T-helper 2 cell (primary cell): ENCODE measurements around the gene FAM149A.
A peak's percentile ranks its signal among the peaks of the same experiment; 100 is the strongest.

Source experiments
- DNase-seq, 5 experiments: peaks; one replicate each; pipeline versions ENCODE4 v3.0.0 to v3.0.0-alpha.2; 2012 to 2022

FAM149A gene

DNA sequence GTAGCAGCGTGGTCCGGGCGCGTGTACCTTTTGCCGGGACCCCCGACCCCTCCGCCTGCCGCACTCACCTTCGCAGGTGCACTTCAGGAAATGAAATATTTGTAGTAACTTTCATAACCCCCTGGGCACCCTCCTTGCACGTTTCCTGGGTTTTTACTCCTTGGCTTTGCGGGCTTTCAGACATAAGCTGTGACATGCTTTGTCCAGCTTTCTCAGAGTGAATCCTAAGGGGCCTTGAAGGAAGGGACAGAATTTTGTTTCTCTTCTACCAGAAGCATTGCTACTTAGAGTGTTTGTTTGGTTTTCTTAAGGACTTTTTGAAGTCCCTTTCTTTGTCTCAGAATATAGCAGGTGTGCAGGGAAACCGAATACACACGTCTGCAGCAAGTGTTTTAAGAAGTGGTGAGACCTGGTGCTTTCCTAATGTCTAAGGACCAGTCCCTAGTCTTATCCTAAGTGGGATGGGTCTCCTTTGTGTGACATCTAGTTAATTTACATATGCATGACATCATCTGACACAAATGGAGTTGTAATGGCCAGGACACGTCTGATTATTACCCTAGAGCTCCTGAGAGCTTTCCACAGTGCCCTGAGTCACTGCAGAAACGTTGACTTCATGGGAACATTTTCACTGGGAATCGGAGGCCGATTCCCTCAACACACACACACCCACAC, 1.3 kb downstream of the FAM149A start:
- no peak for DNase-seq

DNA sequence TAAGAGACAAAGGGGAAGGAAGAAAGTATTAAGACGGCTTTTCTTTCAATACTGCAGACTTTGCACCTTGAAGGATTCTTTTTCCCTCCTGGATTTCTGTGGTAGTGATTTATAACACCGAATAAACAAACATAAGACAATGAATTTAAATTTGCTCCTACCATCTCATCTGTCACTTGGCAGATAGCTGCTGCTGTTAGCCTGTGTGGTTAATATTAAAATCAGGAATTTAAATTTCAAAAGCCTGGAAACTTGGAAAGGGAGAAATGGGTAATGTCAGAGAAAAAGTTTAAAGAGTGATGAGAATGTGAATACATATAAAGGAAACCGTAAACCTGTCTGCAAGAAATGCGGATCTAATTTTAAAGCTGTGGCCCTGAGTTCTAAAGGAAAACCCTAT, 3.4 kb downstream of the FAM149A start:
- DNase-seq, result no peak

DNA sequence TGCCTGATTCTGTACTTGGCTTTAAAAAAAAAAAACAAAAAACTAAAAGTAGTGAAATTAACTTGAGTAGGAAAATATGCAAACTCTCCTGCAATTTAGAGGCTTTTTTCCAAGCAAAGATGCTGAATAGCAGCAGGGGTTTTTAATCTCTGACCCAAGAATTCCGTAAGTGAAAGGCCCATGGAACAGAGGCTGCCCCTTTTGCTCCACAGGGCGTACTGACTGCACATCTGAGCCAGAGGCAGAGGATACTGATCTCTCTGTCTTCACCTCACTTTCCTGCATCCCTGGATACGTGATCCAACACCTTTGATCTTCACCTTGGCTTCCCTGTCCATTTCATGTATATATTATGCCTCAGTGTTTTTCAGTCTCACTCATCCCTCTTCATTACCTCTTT, 3.9 kb downstream of the FAM149A start:
- no peak for DNase-seq

- peak in 1 of 5 experiments; percentile 6 for DNase-seq
Observed at GRCh38 chr4:186109245-186109644, 4.7 kb downstream of the FAM149A start.

DNA sequence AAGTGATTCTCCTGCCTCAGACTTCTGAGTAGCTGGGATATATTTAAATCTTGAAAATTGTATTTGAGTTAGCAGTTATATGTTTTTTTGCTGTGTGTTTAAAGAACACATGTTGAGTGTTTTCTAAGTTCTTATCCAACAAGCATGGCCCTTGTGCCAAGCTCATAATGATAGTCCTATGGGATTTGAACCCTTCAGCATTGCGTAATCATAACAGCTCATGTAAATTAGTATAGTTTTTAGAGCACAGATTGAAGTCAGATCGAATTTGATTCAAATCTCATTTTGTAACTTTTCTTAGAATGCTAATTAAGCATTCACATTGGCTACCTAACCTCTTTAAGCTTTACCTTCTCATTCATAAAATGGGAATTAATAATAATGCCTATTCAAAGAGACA, 12.2 kb downstream of the FAM149A start:
- no peak for DNase-seq

DNA sequence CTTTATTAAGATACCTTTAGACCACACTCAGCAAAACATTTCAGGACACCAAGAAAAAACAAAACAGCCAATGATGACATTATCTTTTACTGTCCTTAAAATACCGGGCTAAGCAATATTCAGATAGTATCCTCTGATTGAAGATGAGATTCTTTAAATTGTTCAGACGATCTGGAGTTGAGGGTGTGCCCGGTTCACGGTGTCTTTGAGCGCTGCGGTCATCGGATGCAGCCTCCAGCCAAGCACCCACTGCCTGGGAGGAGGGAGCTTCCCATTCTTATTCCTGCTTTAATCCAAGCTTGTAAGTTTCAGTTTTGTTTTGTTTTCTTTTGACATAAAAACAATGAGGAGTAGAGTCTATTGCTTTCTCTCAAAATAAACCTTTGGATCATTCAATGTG, 14.1 kb downstream of the FAM149A start:
- no peak for DNase-seq

DNA sequence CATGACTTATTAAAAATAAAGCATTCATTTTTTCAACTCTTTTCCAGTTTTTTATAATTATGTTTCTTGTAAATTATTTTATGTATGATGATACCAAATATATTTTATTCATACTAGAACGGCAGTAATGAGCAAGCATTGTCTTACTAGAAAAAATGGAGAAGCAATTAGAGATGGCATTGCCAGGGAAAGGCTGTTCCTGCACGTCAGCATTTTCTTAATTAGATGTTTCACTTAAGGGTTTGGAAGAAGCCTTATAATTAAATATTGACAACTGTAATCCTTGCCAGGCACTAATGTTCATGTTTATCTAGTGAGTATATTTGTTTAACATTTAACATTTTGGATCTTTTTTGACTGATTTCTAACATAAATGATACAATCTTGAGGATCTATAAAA, 16.6 kb downstream of the FAM149A start:
- DNase-seq, result no peak

DNA sequence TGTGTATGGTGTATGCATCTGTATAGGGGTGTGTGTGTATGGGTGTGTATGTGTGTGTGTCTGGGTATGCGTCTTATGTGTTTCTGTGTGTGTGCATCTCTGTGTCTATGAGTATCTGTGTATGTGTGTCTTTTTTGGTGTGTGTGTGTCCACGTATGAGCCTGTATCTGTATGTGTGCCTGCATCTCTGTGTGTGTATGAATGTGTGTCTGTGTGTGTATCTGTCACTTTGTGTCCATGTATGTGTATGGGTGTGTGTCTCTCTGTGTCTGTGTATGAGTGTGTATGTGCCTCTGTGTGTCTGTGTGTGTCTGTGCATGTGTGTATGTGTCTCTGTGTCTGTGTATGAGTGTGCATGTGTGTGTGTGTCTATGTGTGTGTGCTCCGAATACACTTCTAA, 24.3 kb downstream of the FAM149A start:
- DNase-seq, result no peak

DNA sequence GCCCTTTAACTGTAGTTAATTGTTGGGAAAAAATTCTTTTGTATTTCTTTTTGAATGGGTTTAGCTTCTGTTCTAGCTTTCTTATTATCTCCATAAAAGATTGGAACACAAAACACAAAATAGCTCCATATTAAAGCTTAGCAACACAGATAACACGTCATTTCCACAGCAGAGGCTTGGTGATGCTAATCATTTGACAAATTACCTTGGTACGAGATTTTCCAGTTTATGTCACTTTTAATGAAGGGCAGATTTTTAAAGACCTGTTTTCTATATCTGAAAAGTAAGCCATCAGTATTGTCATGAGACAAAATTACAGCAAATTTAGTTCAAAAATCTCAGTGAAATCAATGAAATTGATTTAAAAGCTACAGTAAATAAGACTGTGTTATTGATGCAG, 27.4 kb downstream of the FAM149A start:
- no peak for DNase-seq

DNA sequence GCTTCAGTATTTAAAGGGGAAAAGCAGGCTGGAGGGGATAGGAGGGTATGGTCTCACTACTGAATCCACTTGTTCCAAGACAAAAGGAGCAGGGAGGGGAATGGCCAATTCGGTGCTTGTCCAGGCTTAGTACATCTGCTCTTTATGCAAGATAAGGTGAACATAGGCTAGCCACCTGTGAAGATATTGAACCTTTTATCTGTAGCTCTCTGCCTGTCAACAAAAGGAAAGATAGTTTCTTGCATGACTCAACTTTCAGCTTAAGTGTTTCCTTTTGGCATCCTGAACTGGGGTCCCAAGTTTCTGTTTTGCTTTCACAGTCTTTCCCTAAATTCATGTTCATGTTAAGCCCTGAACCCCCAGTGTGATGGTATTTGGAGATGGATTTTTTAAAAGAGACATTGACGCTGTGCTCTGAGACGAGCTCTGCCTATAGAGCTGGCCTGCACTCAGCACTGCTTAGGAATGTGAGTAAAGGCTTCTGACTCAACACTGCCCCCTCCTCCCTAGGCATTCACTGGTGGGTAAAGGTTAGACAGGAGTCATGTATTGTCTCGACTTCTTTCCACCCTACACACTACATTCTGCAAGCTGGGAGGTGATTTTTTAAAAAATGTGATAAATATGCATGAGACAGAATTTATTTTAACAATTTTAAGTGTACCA, 28.2 kb downstream of the FAM149A start:
- DNase-seq, result no peak

GRCh38 chr4:186134257-186134656, 29.8 kb downstream of the FAM149A start:
- DNase-seq, result peak in 1 of 5 experiments; percentile 58

DNA sequence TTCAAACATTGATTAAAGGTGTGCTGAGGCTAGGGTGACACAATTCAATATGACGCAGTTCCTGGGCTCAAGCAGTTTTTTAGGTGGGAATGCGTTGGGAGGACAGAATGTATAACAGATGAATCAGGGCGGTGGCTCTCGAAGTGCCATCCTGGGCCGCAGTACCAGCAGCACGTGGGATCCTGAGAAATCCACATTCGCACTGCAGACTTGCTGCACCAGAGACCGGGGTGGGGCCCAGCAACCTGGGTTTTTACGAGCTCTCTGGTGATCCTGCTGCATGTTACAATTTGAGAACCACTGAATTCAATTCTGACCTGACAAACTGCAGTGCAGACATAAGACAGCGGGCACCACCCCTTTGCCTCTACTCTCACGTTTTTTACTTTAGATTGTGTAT, 30.4 kb downstream of the FAM149A start:
- no peak for DNase-seq

GRCh38 chr4:186137196-186137794, 32.8 kb downstream of the FAM149A start:
- peak in 1 of 5 experiments; percentile 10 for DNase-seq

DNA sequence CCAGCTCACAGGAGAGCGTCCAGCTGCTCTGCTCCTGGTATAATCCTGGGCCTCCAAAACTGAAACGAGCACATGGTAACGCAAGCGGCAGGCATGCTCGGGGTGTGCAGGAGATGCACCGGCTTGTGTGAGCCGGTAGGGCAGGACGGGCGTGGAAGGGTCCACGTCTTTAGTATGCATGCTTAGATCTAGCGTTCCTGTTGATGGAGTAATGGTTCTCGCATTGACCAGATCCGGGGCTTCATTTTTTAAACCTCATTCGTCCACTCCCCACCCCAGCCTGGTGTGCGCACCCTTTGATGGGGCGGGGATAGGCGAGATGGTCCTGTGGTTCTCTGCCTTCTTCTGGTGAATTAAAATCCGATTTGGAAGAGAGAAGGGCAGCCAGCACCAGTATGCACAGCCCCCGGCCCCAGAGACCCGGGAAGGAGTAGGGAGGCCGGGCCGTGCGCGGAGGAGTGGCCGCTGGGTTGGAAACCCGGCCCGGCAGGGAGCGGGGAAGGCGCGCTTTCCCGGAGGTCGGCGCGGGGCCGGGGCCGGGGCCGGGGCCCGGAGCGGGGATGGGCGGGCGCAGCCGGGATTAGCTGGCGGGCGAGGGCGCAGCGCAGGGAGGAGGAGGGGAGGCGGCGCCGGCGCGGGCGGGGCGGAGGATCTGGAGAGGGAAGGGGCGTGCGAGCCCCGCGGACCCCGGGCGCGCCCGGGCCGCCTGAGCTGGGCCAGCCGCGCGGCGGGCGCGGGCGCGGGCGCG, 39.9 kb downstream of the FAM149A start:
- peak in 1 of 5 experiments; percentile 13 for DNase-seq

GRCh38 chr4:186144946-186145569, 40.6 kb downstream of the FAM149A start:
- DNase-seq, result peak in 1 of 5 experiments; percentile 26

DNA sequence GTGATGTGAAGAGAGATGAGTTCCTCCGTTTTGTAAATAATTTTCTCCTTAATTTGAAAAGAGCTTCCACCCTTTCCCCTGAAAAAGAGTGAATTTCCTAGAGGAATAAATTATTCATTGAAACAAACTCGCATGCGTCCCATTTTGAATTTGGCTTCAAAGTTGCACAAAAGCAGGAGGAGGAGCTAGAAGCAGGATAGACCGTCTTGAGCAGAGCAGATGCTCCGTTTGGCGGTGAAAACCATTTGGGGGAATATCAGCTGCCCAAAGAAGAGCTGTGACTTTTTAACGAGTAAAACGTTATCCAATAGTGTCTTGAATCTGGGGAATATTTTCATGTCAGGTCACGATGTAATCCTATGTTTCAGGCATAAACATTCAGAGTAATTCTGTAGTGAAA, 42.0 kb downstream of the FAM149A start:
- DNase-seq, result no peak

DNA sequence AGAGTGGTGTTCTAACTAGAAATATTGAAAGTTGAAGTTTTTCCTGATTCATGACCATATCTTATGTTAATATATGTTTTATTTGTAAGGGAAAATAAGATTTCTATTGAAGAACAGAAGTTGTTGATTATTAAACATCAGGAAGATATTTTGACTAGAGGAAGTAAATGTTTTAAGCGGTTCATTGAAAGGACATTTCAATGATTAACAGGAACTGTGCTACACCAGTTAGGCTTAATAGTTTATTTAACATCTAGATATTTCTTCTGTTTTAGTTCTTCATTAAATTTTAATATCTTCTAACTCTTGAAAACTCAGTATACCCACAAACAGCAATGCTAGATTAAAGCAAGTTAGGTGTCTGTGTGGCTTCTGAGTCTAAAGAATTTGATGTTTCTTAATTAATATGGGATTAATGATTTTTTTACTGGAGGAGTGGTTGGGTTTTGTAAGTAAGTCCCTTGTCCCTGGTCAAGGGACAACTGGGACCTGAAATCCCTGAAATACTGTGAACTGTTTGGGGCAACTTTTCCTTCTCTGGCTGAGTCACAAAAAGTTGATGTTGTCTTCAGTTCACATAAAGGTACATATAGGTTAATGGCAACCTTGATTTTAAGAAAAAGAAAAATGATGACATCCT, 44.0 kb downstream of the FAM149A start:
- DNase-seq, result no peak

- peak in 1 of 5 experiments; percentile 22 for DNase-seq
Observed at GRCh38 chr4:186149872-186150271, 45.4 kb downstream of the FAM149A start.

DNA sequence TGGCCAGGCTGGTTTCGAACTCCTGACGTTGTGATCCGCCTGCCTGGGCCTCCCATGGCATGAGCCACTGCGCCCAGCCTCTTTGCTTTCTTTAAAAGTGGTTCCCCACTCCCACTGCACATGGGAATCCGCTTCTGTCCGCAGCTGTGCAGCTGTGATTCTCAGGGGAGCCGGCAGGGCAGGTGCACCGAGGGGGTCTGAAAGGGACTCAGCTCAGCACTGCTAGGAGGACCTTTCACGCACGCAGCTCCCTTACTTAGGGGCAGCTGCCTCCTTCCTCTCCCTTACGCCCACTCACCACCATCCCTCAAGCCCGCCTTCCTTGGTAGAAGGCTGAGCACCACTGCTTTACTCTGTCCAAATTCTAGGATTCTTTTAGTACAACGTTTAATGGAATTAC, 46.4 kb downstream of the FAM149A start:
- no peak for DNase-seq

GRCh38 chr4:186151499-186151898, 47.0 kb downstream of the FAM149A start:
- no peak for DNase-seq

- DNase-seq, result no peak
Observed at GRCh38 chr4:186158021-186158813, 53.7 kb downstream of the FAM149A start.

- no peak for DNase-seq
Observed at GRCh38 chr4:186158966-186159365, 54.5 kb downstream of the FAM149A start.
